WI38 (cell line): ENCODE measurements around the gene NPHP1.
A peak's percentile ranks its signal among the peaks of the same experiment; 100 is the strongest.
"Not testable (repeated sequence)": the region's sequence is repeated elsewhere in the genome, so short reads cannot be mapped to it uniquely, and the experiment has no call there.

Experiments used
- H3K4me3 ChIP-seq: 2 replicates; pipeline ENCODE4 v1.5.1; 2011; ENCODE audit warnings: low read depth, mild to moderate bottlenecking, control low read depth, low read length
- TF ChIP-seq, protein P1 (sequence below): IDR thresholded peaks from 2 replicates; pipeline ENCODE4 v1.5.1; 2012; ENCODE audit warnings: low read depth, mild to moderate bottlenecking, control low read depth, low read length

Gene NPHP1

DNA sequence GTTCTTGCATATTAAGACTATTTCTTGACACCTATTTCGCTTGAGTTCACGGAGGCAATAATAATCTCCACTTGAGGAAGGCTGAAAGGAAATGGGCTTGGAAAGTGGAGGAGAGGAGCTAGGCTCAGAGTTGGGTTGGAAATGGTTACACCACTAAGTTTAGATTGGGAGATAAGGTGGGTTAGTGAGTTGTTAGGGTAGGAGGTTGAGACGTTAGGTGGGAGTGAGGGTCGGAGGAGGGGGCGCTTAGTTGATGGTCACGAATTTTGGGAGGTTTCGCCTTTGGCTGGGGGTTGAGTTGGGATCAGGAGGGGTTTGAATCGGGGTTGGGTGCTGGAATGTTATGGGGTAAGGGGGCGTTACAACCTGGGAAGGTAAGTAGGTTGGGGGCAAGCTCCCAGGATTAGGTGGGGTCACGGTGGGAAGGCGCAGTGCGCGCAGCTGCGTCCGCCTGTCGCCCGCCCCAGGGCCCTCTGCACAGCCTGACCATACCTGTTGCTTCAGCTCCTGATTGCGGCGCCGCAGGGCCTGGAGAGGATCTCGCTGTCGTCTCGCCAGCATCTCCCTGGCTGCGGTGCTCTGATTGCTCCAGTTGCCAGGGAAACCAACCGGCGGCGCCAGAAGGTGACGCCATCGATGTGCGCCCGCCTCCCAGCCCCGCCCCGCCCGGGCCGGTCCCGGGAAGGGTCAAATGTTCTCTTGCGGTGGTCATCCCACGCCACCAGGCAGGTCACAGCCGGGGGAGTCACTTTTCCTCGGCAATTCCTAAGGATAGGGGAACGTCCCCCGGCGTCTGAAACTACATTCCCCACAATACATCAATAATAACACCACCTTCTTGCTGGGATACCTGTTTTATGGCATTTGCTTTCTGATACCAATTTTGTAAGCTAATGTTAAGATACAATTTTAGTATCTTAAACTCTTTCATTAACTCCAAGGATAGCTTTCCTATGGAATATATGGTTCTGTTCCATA is at the start of gene NPHP1:
NPHP1 (minus strand) TSS at position 606 of the 978 bp plus-strand sequence; CDS start at position 561, 45 bp downstream.
- H3K4me3 ChIP-seq, result peak within 1 kb of the TSS; percentile 67
- TF ChIP-seq, protein P1, sequence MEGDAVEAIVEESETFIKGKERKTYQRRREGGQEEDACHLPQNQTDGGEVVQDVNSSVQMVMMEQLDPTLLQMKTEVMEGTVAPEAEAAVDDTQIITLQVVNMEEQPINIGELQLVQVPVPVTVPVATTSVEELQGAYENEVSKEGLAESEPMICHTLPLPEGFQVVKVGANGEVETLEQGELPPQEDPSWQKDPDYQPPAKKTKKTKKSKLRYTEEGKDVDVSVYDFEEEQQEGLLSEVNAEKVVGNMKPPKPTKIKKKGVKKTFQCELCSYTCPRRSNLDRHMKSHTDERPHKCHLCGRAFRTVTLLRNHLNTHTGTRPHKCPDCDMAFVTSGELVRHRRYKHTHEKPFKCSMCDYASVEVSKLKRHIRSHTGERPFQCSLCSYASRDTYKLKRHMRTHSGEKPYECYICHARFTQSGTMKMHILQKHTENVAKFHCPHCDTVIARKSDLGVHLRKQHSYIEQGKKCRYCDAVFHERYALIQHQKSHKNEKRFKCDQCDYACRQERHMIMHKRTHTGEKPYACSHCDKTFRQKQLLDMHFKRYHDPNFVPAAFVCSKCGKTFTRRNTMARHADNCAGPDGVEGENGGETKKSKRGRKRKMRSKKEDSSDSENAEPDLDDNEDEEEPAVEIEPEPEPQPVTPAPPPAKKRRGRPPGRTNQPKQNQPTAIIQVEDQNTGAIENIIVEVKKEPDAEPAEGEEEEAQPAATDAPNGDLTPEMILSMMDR, result no peak

DNA sequence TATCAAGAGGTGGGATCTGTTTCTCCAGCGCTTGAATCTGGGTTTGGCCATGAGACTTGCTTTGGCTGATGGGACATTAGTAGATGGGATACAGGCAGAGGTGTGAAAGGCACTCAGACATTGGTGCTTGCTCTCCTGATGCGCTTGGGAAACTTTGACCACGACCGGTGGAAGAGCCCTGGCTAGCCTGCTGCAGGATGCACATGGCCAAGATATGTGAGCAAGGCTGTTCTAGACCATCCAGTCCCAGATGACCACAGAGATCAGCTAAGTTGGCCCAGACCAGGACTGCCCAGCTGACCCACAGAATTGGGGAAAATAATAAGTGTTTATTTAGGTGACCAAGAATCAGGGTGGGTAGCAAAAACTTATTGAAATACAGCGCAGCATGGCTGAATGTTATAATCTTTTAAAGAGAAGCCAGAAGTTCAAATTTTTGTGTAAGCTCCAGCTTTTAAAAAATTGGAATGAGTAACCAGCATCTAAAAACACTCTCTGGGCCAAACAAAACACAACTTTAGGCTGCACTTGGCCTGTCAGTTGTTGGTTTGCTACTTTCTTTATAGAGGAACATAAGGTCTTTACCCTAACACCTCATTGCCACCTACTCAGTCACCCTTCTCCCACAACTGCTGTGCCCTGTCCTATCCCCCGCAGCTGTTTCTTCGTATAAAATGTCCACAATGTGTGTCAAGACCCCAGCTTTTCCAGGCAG is 43.4 kb upstream of the NPHP1 start:
- H3K4me3 ChIP-seq, result not testable (repeated sequence)

DNA sequence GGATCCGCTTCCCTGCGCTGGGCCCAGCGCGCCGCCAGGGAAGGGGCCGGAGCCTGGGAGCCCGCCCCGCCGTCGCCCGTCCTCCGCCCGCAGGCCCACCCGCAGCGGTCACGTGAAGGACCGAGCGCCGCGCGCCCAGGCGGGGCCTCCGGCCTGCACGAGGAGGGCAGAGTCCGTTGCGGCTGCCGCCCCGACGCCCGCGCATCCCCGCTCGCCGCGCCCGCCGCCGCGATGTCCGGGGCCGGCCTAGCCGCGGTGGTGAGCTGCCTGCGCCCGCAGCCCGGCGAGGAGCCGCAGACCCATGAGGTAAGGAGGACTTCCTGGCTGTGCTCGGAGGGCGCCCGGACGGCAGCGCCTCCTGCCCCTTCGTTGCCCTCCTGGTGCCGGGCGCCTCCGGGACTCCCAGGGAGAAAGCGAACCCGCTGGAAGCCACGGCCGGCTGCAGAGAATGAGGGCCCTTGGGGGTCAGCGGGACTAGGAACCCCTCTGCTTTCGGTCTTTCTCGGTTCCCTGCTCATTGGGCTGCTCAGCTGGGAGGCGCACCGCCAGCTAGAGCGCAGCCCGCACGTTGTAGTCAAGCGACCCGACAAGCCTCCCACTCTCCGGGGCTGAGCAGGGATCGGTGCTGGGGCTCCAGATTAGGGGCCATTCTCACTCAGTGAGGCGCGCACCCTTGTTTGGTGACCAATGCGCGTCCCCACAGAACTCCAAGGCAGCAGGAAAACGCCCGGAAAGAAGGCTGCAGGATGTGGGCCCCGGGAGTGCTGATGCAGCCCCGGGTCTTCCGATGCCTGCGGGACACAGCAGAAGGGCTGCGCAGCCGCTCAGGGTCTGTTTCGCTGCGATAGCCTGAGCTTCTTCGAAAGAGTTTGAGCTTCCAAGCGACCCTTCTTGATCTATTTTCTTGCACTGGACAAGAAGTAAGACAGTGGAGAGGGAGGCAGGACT is 40.9 kb upstream of the NPHP1 start:
- not testable (repeated sequence) for H3K4me3 ChIP-seq

DNA sequence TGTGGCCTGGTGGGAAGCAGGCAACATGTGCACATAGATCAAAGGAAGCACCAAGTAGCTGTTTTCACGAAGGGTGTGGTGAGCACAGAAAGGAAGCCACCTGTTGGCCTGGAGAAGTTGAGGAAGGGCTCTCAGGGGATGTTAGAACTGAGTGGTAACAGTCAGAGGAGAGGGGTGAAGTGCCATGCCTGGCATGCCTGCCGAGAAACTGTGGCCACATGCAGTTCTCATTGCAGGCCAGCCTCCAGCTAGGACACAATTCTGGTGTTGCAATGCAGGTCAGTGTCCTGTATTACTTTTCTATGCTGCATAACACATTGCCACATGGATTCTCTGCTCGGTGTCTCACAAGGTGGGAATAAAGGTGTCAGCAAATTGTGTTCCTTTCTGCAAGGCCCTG is 38.5 kb upstream of the NPHP1 start:
- not testable (repeated sequence) for H3K4me3 ChIP-seq

DNA sequence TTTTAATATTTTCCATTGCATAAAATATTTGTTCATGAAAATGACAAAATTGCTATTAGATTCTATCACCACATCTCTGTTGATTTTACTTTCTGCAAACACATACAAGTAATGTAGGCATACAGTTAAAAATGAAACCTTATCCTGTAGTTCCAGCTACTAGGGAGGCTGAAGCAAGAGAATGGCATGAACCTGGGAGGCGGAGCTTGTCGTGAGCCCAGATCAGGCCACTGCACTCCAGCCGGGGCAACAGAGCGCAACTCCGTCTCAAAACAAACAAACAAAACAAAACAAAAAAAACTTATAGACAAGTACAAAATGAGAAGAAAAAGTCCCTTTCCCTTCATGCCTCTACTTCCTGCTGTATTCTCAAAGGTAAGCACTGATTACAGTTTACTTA is 29.7 kb upstream of the NPHP1 start:
- H3K4me3 ChIP-seq, result not testable (repeated sequence)

DNA sequence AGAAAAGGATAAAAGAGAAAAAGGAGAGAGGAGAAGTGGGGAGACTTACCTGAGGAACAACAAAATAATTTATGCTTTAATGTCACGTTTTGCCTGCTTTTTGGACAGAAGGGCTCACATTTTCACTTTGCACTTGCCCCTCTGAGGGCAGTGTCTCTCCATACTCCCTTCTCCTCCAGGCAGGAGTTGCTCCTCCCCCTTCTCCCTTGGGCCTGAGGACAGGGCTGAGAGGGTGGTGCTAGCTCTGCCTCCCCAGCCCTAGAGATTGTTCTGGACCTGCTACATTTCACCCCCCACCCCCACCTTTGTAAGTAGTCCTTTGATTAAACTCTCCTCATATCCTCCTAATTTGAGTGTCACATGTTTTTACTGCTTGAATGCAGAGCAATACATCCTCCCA is 25.1 kb upstream of the NPHP1 start:
- H3K4me3 ChIP-seq, result not testable (repeated sequence)

DNA sequence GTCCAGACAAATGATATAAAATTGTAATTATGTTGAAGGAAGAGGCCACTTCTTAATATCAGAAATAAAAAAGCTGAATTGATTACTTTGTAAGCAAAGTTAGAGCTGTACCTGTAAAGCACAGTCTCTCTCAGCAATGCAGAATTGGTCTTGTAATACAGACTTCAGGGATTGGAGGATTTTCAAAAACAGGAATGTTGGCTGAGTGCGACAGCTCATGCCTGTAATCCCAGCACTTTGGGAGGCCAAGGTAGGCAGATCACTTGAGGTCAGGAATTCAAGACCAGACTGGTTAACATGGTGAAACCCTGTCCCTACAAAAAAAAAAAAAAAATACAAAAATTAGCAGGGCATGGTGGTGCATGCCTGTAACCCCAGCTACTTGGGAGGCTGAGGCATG is 17.8 kb upstream of the NPHP1 start:
- H3K4me3 ChIP-seq, result not testable (repeated sequence)

DNA sequence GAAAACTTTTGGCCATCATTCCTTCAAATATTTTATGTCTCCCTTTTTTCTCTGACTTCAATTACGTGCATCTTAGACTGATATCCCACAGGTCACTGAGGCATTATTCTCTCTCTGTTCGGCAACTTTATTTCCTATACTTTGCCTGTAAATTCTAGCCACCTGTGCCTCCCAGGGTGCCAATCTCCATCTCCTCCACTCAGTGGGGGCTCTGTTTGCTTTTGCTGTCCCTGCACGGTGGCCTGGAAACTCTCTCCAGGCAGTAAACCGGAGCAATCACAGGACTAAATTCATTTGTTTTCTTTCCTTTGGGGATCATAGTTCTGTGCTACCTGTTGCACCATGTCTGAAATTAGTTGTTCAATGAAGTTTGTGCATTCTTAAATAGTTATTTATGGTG is 17.1 kb upstream of the NPHP1 start:
- TF ChIP-seq, protein P1, result no peak
- no peak overlapping the region for H3K4me3 ChIP-seq

DNA sequence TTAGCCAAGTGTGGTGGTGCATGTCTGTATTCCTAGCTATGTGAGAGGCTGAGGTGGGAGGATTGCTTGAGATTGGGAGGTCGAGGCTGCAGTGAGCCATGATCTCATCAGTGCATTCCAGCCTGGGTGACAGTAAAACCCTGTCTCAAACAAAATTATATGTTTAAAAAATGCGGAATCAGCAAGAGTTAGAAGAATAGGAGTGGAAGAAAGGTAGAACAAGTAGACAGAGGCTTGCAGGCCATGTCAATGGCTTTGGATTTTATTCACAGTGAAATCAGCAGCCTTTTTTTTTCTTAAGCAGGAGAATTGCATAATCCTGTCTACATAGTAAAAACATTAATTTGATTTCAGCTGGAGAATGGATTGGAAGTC is 15.4 kb upstream of the NPHP1 start:
- no peak overlapping the region for H3K4me3 ChIP-seq
- TF ChIP-seq, protein P1, result no peak

DNA sequence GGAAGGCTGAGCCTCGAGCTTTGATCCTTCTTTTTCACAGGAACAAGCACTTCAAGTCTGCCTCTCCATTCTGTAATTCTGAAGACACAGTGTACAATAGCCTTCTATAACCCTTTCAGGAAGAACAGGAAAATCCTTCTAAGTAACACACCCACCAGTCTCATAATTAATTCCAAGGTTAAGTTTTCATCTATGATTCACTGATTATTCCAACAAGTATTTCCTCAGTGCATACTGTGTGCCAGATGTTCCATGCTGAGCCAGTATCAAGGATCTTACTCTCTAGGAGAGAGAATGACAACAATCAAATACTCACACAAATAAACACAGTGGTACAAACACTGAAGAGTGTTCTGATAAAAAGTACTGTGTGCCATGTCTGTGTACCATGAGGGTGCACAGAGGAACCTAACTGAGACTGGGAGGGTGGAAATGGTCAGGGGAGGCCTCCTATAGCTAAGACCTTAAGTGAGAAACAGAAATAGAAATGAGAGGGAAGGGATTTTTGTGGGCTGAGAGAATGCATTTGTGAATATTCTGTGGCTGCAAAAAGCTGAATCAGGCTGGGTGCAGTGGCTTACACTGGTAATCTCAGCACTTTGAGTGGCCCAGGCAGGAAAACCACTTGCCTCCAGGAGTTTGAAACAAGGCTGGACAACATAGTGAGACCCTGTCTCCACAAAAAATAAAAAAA is 14.8 kb upstream of the NPHP1 start:
- TF ChIP-seq, protein P1, result no peak

DNA sequence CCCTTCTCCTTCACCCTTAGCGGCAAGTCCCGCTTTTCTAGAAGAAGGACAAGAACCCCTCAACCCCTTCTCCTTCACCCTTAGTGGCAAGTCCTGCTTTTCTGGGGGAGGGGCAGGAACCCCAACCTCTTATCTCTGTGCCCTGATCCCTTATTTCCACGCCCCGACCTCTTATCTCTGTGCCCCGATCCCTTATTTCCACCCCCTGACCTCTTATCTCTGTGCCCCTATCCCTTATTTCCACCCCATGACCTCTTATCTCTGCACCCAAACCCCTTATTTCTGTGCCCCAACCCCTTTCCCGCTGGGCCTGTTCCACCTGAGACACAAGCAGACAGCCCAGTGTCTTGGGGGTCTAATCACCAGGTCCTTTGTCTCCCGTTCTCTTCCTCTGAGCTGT is 14.1 kb upstream of the NPHP1 start:
- not testable (repeated sequence) for H3K4me3 ChIP-seq

More for the DNA sequence above, 14.8 kb upstream of the NPHP1 start:
- H3K4me3 ChIP-seq, result no peak overlapping the region
